Measurements from ENCODE around the gene PSME3. TPM values are rescaled to one million over a fixed set of nuclear protein-coding genes. Genes with fewer than 3 reads are reported as not detected.

PSME3 gene
- total and polyA plus RNA-seq, 9 of the 15 experiments (the other 6 are each of a cell fraction or from before 2014, with no cell fraction given): 31.2 to 275 (median 141) TPM

- CTCF ChIA-PET (ENCODE audit: low intra/inter-chr PET ratio): no interaction called here
- ATAC-seq (peak; percentile 78), FAIRE-seq (peak; percentile 78), DNase-seq (ENCODE audit: extremely low read depth in 1 of 4, low spot score in 3 of 4) (peak; percentile 64 to 86 (median 67))
- Histone ChIP-seq H3K27ac (ENCODE audit: extremely low read depth, low read depth, low read length) (no peak overlapping the region), H3K4me1 (replicated peaks in 1 of 2; ENCODE audit: control insufficient read depth in 2 of 2, insufficient read depth in 2 of 2, low read length in 2 of 2) (peaks cover 0 to 18% of the 10 kb centered on the region in 2 experiments; a peak in 2 of 5 replicates), H3K4me2 (ENCODE audit: insufficient read depth, low read length) (no peak overlapping the region), H4K20me1 (replicated peaks; ENCODE audit: control insufficient read depth, insufficient read depth, low read length) (no peaks in the 10 kb centered on the region), H3K9me1 (ENCODE audit: control insufficient read depth, insufficient read depth, low read length) (no peaks in the 10 kb centered on the region), H2AFZ (ENCODE audit: low read depth, low read length) (no peak overlapping the region), H3K79me2 (ENCODE audit: control insufficient read depth, insufficient read depth, low read length) (peaks cover 25% of the 10 kb centered on the region), H3K27me3 (ENCODE audit: control insufficient read depth in 2 of 2, insufficient read depth in 2 of 2, low read length in 2 of 2) (no peaks in the 10 kb centered on the region), H3K4me3 (no peak overlapping the region), H3K9ac (ENCODE audit: insufficient read depth in 1 of 2, low read depth in 2 of 2, low read length in 2 of 2) (no peak overlapping the region), H3K36me3 (ENCODE audit: control insufficient read depth, insufficient read depth, low read length) (peaks cover 74% of the 10 kb centered on the region), H3K9me3 (replicated peaks; ENCODE audit: control insufficient read depth, insufficient read depth, low read depth, low read length) (no peaks in the 10 kb centered on the region)
- in situ Hi-C loops (cut with MboI): loop anchor here (5.0 kb wide), 1 partner anchor 98 kb away; no protein-coding TSS in a partner anchor
- intact Hi-C loops (cut with micrococcal nuclease): no loop called here
- WGBS (ENCODE audit: insufficient coverage, low coverage, missing lambda C conversion rate): 0% methylated on average over 2 of the region's 2 CpGs
- POLR2A ChIA-PET: interaction anchor here (0.7 to 1.0 kb wide), 2 partner anchors 13 to 76 kb away, joined by 3 read pairs; partner anchors contain the start of gene PSME3
- no TSS peak for BruUV-seq (replicated peaks)
- TF ChIP-seq SMARCA4 (IDR thresholded peaks at IDR 0.05) (no peak), KLF13 (tag; IDR thresholded peaks at IDR 0.05; ENCODE audit: borderline replicate concordance, low read depth) (no peak), ZNF586 (CRISPR knock-in tag; conservative IDR thresholded peaks at IDR 0.05) (no peak), HNRNPLL (IDR thresholded peaks at IDR 0.05; ENCODE audit: low read depth, low read length, poor library complexity, severe bottlenecking) (no peak), AFF1 (IDR thresholded peaks at IDR 0.05; ENCODE audit: low read depth in 1 of 2, partially characterized antibody in 2 of 2) (no peak), GMEB1 (CRISPR knock-in tag; IDR thresholded peaks at IDR 0.05) (no peak), RNF2 (IDR thresholded peaks at IDR 0.05) (no peak), TAL1 (IDR thresholded peaks at IDR 0.05) (no peak), FOXM1 (IDR thresholded peaks at IDR 0.05; ENCODE audit: low read depth) (no peak), FOXM1 (CRISPR knock-in tag; IDR thresholded peaks at IDR 0.05; ENCODE audit: low read depth) (no peak), DACH1 (IDR thresholded peaks at IDR 0.05; ENCODE audit: partially characterized antibody) (peak; percentile 17)
- TF ChIP-seq, protein P1, sequence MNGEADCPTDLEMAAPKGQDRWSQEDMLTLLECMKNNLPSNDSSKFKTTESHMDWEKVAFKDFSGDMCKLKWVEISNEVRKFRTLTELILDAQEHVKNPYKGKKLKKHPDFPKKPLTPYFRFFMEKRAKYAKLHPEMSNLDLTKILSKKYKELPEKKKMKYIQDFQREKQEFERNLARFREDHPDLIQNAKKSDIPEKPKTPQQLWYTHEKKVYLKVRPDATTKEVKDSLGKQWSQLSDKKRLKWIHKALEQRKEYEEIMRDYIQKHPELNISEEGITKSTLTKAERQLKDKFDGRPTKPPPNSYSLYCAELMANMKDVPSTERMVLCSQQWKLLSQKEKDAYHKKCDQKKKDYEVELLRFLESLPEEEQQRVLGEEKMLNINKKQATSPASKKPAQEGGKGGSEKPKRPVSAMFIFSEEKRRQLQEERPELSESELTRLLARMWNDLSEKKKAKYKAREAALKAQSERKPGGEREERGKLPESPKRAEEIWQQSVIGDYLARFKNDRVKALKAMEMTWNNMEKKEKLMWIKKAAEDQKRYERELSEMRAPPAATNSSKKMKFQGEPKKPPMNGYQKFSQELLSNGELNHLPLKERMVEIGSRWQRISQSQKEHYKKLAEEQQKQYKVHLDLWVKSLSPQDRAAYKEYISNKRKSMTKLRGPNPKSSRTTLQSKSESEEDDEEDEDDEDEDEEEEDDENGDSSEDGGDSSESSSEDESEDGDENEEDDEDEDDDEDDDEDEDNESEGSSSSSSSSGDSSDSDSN (IDR thresholded peaks at IDR 0.05; ENCODE audit: borderline replicate concordance in 1 of 2, low read depth in 2 of 2, low read length in 2 of 2): no peak
- TF ChIP-seq, protein P2, sequence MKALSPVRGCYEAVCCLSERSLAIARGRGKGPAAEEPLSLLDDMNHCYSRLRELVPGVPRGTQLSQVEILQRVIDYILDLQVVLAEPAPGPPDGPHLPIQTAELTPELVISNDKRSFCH (CRISPR knock-in tag; IDR thresholded peaks at IDR 0.05): no peak
- TF ChIP-seq, protein P2 (tag; IDR thresholded peaks at IDR 0.05): no peak
Measured at GRCh38 chr17:42819939-42820535, 13.2 kb upstream of the PSME3 start.

All from K562 (cell line).